Activated gamma-delta T cell treated with anti-CD3 and anti-CD28 coated beads, Interleukin-2, amount 50 U/mL, for 16 hours (primary cell): ENCODE results near the gene PRXL2C.
"Not testable (repeated sequence)": the region's sequence is repeated elsewhere in the genome, so short reads cannot be mapped to it uniquely, and the experiment has no call there.

ENCODE experiments used
- DNase-seq: peaks from one replicate; pipeline ENCODE4 v3.0.0-alpha.2; 2020; ENCODE audit warnings: low read depth

PRXL2C gene

GRCh38 chr9:96649620-96650324, 5.3 kb downstream of the PRXL2C start:
- no peak for DNase-seq

- DNase-seq = no peak
Measured at GRCh38 chr9:96646081-96646991, 8.8 kb downstream of the PRXL2C start.

GRCh38 chr9:96644137-96644536, 11.0 kb downstream of the PRXL2C start:
- DNase-seq = no peak

- no peak for DNase-seq
Measured at GRCh38 chr9:96641514-96641913, 13.6 kb downstream of the PRXL2C start.

GRCh38 chr9:96638606-96639364, 16.3 kb downstream of the PRXL2C start:
- no peak for DNase-seq

GRCh38 chr9:96636368-96636767, 18.7 kb downstream of the PRXL2C start:
- no peak for DNase-seq

- not testable (repeated sequence) for DNase-seq
Measured at GRCh38 chr9:96633579-96633978, 21.5 kb downstream of the PRXL2C start.

GRCh38 chr9:96626912-96627311, 28.2 kb downstream of the PRXL2C start:
- DNase-seq = no peak

GRCh38 chr9:96621618-96622017, 33.5 kb downstream of the PRXL2C start:
- DNase-seq = no peak

GRCh38 chr9:96620832-96621269, 34.3 kb downstream of the PRXL2C start:
- DNase-seq = no peak

GRCh38 chr9:96620181-96620514, 35.0 kb downstream of the PRXL2C start:
- no peak for DNase-seq

GRCh38 chr9:96619491-96620180, 35.5 kb downstream of the PRXL2C start, which contains the start of gene CDC14B:
Gene CDC14B (minus strand): TSS chr9:96619843. CDS start chr9:96619378, 465 bp downstream.
- DNase-seq = peak; percentile 20

- no peak for DNase-seq
Measured at GRCh38 chr9:96619124-96619465, 36.0 kb downstream of the PRXL2C start.

- DNase-seq = no peak
Measured at GRCh38 chr9:96618209-96619123, 36.7 kb downstream of the PRXL2C start.

- DNase-seq = no peak
Measured at GRCh38 chr9:96617439-96618185, 37.5 kb downstream of the PRXL2C start.

GRCh38 chr9:96616817-96617438, 38.2 kb downstream of the PRXL2C start:
- DNase-seq = no peak

GRCh38 chr9:96615411-96615810, 39.7 kb downstream of the PRXL2C start:
- no peak for DNase-seq

GRCh38 chr9:96614664-96615063, 40.5 kb downstream of the PRXL2C start:
- not testable (repeated sequence) for DNase-seq

- DNase-seq = no peak
Measured at GRCh38 chr9:96612966-96613589, 42.0 kb downstream of the PRXL2C start.
